Breast epithelium (tissue), 4 donors: ENCODE data around the gene DHCR7. TPM values are rescaled to one million over a fixed set of nuclear protein-coding genes. Genes with fewer than 3 reads are reported as not detected.

Source experiments
- DNase-seq, 2 donors: peaks; one replicate each; pipeline ENCODE4 v3.0.0-alpha.2; 2019; ENCODE audit warnings: low spot score in 2 of 2
- H3K27ac ChIP-seq, 2 donors: fragments of 200-600 bp; sonication (generic) in 1 of 2; one replicate each; pipeline ENCODE4 v1.5.1; 2016 to 2019; ENCODE audit warnings: mild to moderate bottlenecking in 1 of 2
- H3K27me3 ChIP-seq, 2 donors: fragments of 200-600 bp; sonication (generic) in 1 of 2; one replicate each; pipeline versions ENCODE4 v1.5.1 to v1.6.0; 2017 to 2019; ENCODE audit warnings: control low read depth in 1 of 2, mild to moderate bottlenecking in 1 of 2
- H3K36me3 ChIP-seq: fragments of 200-600 bp; one replicate; pipeline ENCODE4 v1.5.1; 2019
- H3K4me1 ChIP-seq, 2 donors: fragments of 200-600 bp; sonication (generic); one replicate each; pipeline ENCODE4 v1.5.1; 2016 to 2019; ENCODE audit warnings: control low read depth in 1 of 2
- H3K4me3 ChIP-seq, 3 donors: fragments of 200-600 bp; sonication (generic); 1 replicate in 2 of 3; 2 replicates in 1 of 3; pipeline ENCODE4 v1.5.1; 2016 to 2019; ENCODE audit warnings: mild to moderate bottlenecking in 3 of 3, moderate library complexity in 2 of 3
- H3K9me3 ChIP-seq, 2 donors: fragments of 200-600 bp; sonication (generic) in 1 of 2; one replicate each; pipeline ENCODE4 v1.5.1; 2016 to 2019; ENCODE audit warnings: control low read depth in 1 of 2
- CTCF ChIP-seq, 3 donors: fragments of 450-650 bp; IDR thresholded peaks; one replicate each; pipeline ENCODE4 v1.5.1; 2016 to 2017; ENCODE audit warnings: antibody characterized with exemption in 3 of 3, mild to moderate bottlenecking in 3 of 3, moderate library complexity in 3 of 3
- POLR2A ChIP-seq: fragments of 450-650 bp; IDR thresholded peaks from one replicate; pipeline ENCODE4 v1.6.1; 2016; ENCODE audit warnings: antibody characterized with exemption, mild to moderate bottlenecking, moderate library complexity
- POLR2AphosphoS5 ChIP-seq, 3 donors: sonication (generic); formaldehyde crosslinking; IDR thresholded peaks; one replicate each; pipeline ENCODE4 v1.6.1; 2017; ENCODE audit warnings: antibody characterized with exemption in 3 of 3
- intact Hi-C: fragments of 100-400 bp; cut with DNase I; formaldehyde crosslinking; loops from one replicate; pipeline ENCODE4 v1.15.1; 2023; ENCODE audit warnings: low total_unique reads
- total RNA-seq, 3 donors: library from RNA; depleted of rRNA; stranded (reverse); fragments of >200 nt; gene quantifications; one replicate each; pipeline ENCODE4 v1.1.0, GENCODE V29; 2016

The DHCR7 gene
- total RNA-seq, 3 donors from 2014 or later, result 14.7 to 31.7 (median 25.2) TPM

- H3K27ac ChIP-seq, result no peak overlapping the region
- intact Hi-C loops, result no loop called here
- TF ChIP-seq POLR2A (no peak), CTCF (IDR thresholded peaks at IDR 0.05) (no peak), POLR2AphosphoS5 (IDR thresholded peaks at IDR 0.05) (no peak)
Measured at GRCh38 chr11:71450507-71450906, 2.3 kb upstream of the DHCR7 start.

GRCh38 chr11:71449596-71449995, 1.4 kb upstream of the DHCR7 start:
- Histone ChIP-seq H3K4me3 (peak overlapping the region in 2 of 3 donors; percentile 79 to 88), H3K36me3 (no peaks in the 10 kb centered on the region), H3K9me3 (no peaks in the 10 kb centered on the region), H3K27me3 (no peaks in the 10 kb centered on the region), H3K27ac (peak overlapping the region; percentile 25 to 90), H3K4me1 (peaks cover 0 to 6% of the 10 kb centered on the region in 2 donors)
- TF ChIP-seq POLR2A, result no peak
- TF ChIP-seq POLR2AphosphoS5 (IDR thresholded peaks at IDR 0.05), result no peak
- no peak for TF ChIP-seq CTCF (IDR thresholded peaks at IDR 0.05)
- intact Hi-C loops, result no loop called here
- no peak for DNase-seq

More at GRCh38 chr11:71450507-71450906, 2.3 kb upstream of the DHCR7 start:
- no peaks in the 10 kb centered on the region for H3K9me3 ChIP-seq
- H3K27me3 ChIP-seq, result no peaks in the 10 kb centered on the region
- DNase-seq, result no peak
- H3K4me1 ChIP-seq, result peaks cover 0 to 6% of the 10 kb centered on the region in 2 donors
- H3K4me3 ChIP-seq, result no peak overlapping the region
- no peaks in the 10 kb centered on the region for H3K36me3 ChIP-seq

- Histone ChIP-seq H3K27ac (peak overlapping the region; percentile 90), H3K9me3 (no peaks in the 10 kb centered on the region), H3K4me1 (peaks cover 0 to 6% of the 10 kb centered on the region in 2 donors), H3K36me3 (no peaks in the 10 kb centered on the region), H3K4me3 (peak overlapping the region; percentile 49 to 88 (median 79)), H3K27me3 (no peaks in the 10 kb centered on the region)
- intact Hi-C loops, result no loop called here
- TF ChIP-seq CTCF (IDR thresholded peaks at IDR 0.05), result no peak
- no peak for TF ChIP-seq POLR2AphosphoS5 (IDR thresholded peaks at IDR 0.05)
- TF ChIP-seq POLR2A, result no peak
- DNase-seq, result no peak
Measured at GRCh38 chr11:71447791-71448256, 369 bp downstream of the DHCR7 start.

GRCh38 chr11:71446942-71447688, 1.1 kb downstream of the DHCR7 start:
- peak overlapping the region; percentile 90 for H3K27ac ChIP-seq
- H3K36me3 ChIP-seq, result no peaks in the 10 kb centered on the region
- H3K4me3 ChIP-seq, result peak overlapping the region in 2 of 3 donors; percentile 79 to 88
- DNase-seq, result peak; percentile 51 to 83
- TF ChIP-seq POLR2AphosphoS5 (IDR thresholded peaks at IDR 0.05), result peak in 1 of 3 donors; percentile 49
- no peak for TF ChIP-seq POLR2A
- no peaks in the 10 kb centered on the region for H3K27me3 ChIP-seq
- intact Hi-C loops, result no loop called here
- no peaks in the 10 kb centered on the region for H3K9me3 ChIP-seq
- H3K4me1 ChIP-seq, result peaks cover 0 to 6% of the 10 kb centered on the region in 2 donors

GRCh38 chr11:71446150-71446549, 2.0 kb downstream of the DHCR7 start:
- no peaks in the 10 kb centered on the region for H3K36me3 ChIP-seq
- H3K4me3 ChIP-seq, result no peak overlapping the region
- intact Hi-C loops, result no loop called here
- H3K9me3 ChIP-seq, result no peaks in the 10 kb centered on the region
- H3K27me3 ChIP-seq, result no peaks in the 10 kb centered on the region
- no peak for TF ChIP-seq POLR2A
- TF ChIP-seq CTCF (IDR thresholded peaks at IDR 0.05), result no peak
- no peak for DNase-seq
- H3K4me1 ChIP-seq, result peaks cover 0 to 6% of the 10 kb centered on the region in 2 donors
- H3K27ac ChIP-seq, result no peak overlapping the region
